Measurements from ENCODE around the gene HMG20A.

HMG20A gene

DNA sequence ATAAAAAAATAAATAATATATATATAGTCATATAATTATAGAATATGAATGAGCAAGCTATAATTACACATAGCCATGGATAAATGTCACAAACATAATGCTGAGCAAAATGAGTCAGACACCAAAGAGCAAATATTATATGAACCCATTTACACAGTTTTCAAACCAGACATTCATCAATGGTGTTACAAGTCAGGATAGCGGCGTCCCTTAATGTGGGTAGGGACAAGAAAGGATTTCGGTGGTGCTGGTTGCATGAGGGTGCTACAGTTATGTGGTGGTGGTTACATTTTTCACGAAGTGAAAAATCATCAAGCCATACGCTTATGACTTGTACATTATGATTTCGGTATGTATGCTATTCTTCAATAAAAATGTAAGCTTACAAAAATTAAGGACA is 100.5 kb downstream of the HMG20A start:
- DNase-seq (ENCODE audit: low read depth), result no peak

DNA sequence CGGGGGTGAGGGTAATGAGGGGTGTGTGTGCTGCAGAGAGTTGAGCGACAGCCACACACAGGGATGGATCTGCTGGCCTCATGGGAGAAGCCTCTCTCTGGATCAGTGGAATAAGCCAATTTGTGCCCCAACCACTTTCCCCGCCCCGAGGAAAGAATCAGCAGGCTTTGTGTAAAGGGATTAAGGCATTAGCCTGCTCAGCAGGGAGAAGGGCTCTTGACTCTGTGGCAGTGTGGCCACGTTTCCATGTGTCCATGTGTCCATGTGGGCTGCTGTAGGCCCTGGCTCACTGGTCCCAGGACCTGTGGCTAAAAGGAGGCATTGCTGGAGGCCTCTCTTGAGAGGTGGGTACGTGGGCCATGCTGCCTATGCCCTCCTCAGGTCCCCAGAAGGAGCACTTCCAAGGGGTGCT is 104.7 kb downstream of the HMG20A start:
- DNase-seq (ENCODE audit: low read depth), result no peak

DNA sequence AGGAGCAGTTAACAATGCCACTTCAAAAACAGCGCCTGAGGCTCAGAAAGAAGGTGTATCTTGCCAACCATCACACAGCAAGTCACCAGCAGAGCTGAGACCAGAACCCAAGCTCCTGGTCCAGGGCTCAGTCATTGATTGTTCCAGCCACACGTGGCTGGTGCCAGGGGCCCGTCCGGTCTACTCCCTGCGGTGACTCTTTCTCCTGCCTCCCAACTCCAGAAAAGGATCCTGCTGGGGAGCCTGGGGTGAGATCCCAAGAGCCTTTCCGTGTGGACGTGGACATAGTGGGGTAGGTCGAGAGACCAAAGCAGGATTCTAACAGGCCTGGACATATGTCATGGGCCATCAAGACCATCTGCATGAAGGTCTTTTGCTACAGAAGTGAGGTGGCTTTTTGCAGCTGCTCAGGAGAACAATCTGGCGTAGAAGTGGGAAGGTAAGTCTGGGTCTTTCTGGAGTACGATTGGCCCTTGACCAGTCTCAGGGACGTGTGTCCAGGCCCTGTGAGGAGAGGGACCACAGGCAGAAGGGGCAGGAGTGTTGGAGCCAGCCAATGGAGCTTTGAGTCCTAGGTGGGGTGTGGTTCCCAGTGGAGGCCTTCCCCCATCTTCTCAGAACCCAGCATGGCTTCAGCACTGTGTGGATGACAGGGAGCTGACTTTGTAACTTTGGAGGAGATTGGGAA is 105.4 kb downstream of the HMG20A start:
- DNase-seq (ENCODE audit: low read depth), result no peak

DNA sequence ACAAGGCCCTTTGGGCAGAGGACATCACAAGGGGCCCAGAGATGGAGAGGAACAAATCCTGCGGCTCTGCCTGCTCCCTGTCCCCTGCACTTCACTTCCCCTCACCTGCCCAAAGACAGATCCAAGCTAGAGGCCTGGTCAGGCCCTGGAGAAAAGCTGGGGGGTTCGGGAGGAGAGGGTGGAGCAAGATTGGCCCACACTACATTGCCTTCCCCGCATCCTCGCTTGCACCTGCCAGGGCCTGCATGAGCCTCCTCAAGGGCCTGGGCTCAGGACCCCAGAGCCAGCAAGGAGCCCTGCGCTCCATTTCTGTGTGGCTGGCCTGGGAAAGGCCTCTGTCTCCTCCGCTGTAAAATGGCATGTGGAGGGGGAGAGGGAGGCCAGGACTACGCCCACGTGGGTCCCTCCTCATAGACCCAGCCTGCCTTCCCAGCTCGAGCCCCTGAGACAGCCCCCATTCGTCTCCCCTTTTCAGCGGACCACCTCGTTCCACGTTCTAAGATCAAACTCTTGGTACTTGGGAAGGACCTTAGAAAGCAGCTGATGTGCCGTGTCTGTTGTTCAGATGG is 106.0 kb downstream of the HMG20A start:
- DNase-seq (ENCODE audit: low read depth), result no peak

DNA sequence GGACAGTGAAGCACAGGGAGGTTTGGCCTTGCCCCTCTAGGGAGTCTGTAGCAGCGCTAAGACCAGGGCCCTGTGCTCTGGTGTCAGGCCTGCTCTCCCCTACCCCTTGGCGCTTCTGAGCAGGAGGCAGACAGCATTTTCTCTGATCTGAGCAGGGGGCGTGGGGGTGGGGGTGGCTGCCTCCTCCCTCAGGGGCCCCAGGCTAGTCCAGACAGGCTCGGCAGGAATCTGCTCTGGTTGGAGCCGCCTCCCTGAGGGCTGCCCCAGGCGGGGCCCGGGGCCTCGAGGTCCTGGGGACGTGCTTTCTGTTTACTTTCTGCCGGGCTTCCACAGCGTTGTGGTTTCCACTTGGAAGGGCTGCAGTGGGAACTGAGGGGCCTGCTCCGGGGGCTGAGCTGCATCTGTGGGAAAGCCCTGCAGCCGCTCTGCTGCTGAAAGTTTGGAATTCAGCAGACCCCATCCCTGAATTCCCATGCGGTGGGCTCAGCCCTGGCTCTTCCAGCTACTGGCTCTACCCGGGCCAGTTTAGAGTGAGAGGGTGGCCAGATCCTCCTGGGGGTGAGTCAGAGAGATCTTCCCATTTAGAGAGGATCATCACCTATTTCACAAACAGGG is 106.6 kb downstream of the HMG20A start:
- no peak for DNase-seq (ENCODE audit: low read depth)

DNA sequence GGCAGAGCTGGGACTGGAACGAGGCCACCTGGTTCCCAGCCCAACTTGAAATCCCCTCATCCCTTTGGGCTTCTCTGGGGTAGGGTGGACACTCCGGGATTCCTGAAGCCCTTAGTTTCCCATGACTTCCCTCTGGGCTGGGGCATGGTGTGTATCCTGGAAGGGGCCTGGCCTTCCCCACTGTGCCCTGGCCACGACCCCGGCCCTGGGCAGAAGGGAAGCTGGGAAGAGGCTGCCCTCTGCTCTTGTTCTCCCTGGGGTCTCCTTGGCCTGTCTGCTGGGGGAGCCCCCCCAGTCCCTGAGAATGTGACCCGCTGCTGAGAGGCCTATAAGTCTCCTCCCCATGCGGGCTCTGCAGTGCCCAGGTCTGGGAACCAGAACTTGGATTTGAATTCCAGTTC is 107.1 kb downstream of the HMG20A start:
- no peak for DNase-seq (ENCODE audit: low read depth)

DNA sequence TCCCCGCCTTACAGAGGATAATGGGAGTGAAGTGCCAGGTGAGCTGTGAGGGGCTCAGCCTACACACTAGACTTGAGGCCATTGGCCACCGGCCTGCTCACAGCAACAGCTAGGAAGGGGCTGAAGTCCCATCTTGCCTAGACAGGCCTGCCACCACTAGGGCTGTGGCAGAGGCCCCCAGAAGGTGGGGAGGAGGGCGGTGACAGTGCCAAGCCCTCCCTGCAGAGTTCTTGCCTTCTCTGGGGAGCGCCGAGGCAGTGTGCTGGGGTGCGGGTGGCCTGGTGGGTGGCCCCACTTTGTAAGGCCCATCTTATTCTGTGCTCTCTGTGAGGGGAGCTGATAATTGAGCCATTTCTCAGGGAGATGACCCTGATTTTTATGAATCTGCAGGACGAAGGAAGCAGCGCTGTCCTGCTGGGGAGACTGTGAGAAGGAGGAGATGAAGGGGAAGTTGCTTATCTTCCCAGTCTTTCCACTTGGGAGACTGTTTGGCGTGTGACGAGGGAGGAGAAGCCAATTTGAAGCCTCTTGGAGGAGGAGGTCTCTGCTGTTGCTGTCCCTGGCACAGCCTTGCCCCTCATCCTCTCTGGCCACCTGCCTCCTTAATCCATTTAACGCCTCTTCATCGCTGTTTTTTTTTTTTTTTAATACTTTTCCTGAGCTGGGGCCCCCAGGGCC is 107.7 kb downstream of the HMG20A start:
- DNase-seq (ENCODE audit: low read depth), result no peak

DNA sequence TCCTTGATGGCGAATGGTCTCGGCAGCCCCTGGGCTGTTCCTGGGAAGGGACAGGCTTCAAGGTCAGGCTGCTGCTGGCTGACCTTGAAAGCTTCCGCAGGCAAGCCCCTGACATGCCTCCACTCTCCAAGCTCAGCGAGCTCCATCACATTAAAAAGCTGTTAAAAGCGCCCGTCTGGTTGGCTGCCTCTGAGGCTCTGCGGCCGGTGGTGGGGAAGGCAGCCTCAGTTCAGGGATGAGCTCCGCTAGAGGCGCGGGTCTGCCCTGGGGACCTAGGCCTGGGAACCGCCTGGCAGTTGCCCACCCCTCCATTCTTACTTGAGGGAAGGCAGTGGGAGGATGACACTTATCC is 108.3 kb downstream of the HMG20A start:
- no peak for DNase-seq (ENCODE audit: low read depth)

DNA sequence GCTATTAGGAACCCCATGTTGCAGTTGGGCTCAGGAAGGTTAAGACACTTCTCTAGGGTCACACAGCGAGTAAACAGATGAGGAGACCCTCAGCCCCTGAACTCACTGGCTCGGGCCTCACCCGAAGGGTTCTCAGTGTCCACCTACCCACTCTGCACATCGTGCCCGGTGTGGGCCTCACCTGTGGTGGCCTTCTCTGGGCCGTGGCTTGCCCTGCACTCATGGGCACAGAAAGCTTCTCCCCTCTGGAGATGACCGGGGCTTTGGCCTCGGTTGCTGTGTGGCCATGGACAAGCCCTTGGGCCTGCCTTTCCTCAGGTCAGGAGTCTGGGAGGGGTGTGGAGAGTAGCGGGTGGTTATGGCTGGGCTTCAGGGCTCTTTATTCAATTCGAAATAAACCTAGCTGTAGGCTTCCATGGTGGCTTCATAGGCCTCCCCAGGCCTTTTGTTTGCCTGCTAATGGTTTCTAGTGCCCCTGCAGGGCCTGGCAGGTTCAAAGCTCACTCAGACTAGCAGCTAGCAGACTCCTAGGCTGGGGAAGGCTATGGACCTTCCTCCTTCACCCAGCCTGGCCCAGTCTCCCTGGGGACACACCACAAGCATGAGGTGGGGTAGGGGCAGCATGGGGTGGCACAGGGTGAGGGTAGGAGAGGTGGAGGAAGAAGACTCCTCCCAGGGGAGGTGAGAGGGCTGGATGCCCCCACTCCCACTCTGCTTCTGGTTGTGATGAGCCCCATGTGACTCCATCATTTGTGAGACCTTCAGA is 108.9 kb downstream of the HMG20A start:
- DNase-seq (ENCODE audit: low read depth), result no peak

DNA sequence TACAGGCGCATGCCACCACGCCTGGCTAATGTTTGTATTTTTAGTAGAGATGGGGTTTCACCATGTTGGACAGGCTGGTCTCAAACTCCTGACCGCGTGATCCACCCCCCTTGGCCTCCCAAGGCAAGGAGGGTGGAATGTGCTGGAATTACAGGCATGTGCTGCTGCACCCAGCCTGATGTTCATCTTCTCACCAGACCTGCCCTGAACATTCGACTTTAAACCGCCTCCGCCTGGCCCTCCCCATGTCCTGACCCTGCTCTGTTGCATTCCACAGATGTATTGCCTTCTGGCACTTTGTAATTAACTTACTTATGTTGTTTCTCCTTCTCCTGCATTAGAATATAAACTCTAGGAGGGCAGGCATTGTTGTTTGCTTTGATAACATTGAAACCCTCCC is 109.9 kb downstream of the HMG20A start:
- DNase-seq (ENCODE audit: low read depth), result no peak

DNA sequence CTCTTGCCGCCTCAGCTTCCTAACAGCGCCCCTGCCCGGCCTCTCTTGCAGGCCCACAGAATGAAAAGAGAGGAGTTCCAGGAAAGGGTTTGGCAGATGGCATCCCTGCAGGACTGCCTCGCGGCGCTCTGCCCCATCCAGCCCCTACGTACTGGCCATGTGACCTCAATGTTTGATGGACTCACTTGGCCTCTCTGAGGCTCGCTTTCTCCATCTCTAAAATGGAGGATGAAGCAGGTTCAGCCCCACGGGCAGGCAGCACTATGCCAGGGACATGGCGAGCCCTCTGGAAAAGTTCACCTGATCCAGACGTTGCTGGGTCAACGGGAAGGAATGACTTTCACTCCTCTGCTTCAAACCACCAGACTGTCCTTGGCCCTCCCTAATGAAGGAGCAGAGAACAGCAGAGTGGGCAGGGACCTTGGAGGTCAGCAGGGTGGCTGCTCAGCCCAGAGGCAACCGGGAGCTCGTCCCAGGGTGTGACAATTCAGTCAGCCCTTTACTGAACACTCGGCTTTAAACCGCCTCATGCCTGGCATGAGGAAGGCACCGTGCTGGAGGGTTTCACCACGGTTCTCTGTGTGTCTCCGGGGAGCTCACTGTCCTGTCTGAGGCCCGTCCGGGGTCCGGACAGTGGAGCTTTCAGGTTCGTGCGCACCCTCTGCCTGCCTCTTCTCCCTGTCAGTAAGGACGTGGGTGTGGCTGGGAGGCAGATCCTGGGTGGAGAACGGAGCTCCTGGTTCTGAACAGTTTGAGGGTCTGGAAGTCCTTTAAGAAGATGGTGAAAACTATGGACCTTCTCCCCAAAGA is 110.7 kb downstream of the HMG20A start:
- DNase-seq (ENCODE audit: low read depth), result no peak

DNA sequence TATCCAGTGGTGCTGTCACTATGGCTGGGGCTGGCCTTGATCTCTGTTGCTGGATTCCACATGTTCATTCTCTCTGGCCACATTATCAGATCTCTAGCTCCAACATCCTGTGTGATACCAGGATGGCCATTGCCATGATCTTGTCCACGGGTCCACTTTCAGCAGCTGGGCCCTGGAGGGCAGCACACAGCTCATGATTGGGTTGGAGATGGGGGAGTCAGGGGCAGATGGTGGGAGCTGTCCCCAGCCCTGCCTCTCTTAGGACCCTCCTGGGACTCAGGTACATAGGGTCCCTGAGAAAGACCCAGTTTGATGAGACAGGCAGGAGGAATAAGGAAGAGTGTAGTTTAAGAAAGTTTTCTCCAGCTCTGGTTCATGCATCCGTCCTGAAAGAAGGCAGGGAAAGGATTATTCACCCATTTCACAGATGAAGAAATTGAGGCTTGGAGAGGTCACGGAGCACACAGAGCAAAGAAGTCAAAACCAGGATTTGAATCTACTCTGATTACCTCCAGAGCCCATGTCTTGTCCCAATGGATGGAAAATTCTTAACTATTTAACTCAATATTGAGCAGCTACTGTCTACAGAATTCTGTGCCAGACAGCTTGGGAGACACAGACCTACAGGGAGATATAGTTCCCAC is 111.5 kb downstream of the HMG20A start:
- DNase-seq (ENCODE audit: low read depth), result no peak

DNA sequence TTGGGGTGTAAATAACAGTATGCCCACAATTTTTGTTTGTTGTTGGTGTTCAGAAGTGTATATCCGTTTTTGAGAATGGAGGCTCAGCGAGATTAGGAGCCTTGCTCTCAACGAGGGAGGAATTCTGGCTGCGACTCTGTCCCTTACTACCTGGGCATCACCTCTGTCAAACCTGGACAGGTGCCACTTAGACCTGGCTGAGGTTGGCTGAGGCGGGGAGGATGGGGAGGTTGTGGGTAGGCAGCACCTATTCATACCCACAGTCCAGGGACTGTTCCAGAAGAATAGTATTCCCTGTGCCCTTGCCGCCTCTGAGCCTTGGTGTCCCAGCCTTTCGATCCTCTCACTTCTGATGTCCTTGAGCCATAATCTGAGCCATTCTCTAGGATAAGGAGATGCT is 112.2 kb downstream of the HMG20A start:
- no peak for DNase-seq (ENCODE audit: low read depth)

DNA sequence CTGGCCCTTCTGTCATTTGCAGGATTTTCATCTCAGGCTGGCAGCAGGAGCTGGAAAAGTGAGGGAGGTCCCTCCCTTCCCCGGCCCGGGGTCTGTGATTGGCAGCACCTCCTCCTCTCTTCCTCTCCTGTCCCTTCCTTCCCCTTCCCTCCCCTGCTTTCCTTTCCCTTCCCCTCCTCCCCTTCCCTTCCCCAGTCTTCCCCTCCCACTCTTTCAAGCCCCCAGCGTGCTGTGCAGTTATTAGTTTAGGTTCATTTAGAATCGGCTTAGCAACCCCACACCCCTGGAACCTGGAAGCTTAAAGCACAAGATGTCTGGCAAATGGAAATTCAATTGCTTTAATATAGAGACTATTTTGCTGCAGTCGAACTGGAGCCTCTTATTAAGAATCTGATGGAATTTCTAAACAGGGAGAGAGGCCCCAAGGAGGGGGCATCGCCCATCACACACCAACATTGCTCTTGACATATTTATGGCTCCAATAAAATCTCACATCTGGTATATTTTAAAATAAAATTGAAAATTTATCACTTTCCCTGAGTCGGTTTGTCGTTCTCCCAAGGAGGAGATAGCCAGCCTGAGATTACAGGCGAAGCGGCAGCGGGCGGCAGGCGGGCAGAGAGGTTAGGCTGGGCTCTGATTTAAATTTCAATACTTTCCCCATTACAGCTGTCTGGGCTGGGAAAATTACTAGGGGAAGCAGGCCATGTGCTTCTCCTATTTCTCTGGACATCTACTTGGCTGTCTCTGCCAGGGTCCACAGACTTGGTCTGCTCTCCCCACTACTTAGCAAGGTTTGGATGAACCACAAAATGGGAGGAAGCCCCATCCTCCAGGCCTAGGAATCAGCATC is 113.1 kb downstream of the HMG20A start:
- DNase-seq (ENCODE audit: low read depth), result no peak
